Measurements from ENCODE around the gene CUEDC1. TPM values are rescaled to one million over a fixed set of nuclear protein-coding genes. Genes with fewer than 3 reads are reported as not detected.

Gene CUEDC1
- total and polyA plus RNA-seq, 2 of the 4 experiments (the other 2 are of a cell fraction), result 4.1 to 21.2 TPM

DNA sequence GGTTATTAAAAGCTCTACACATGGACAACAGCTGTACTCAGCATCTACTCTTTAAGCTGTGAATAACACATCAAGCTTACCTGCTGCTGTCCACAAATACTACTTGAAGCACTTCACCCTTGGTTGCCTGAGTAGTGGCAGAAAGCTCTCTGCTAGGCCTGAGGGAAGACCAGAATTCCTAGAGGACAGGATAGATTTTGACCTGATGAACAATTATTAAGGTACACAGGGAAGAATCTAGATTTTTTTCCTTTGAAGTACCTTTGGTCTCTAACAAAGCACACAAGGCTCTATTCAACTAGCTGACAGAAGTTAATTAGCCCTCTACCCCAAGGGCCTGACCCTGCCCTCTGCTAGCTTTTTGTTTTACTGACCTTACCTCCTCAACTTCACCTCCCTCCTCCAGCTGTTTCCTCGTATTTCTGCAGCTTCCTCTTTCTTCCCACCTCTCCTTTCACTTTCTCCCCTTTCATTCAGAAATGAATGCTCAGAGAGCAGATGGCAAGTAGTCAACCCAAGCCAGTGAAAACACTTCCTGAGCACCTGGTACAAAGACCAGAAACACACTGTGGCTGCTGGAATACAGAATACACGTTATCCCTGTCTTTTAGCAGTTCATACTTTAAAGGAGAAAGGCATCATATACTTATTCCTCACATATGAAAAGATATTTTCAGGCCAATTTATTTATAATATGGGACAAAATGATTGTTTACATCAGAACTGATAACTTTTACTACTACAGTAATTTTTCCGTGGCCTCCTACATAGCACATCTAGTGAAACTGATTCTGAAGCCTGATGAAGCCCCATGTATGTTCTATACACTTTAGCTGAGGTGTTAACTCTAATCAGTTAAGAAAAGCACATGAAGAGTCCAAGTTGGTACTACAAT is 38.5 kb upstream of the CUEDC1 start:
- no peak overlapping the region for H2BK20ac ChIP-seq (ENCODE audit: low read depth, low read length)
- H3K27me3 ChIP-seq (ENCODE audit: control insufficient read depth, insufficient read depth, low read length), result no peaks in the 10 kb centered on the region
- H3K4ac ChIP-seq (ENCODE audit: low read depth, low read length), result no peak overlapping the region
- no peak overlapping the region for H2BK120ac ChIP-seq (ENCODE audit: low read depth, low read length)
- H2AK9ac ChIP-seq (replicated peaks; ENCODE audit: low read depth, low read length, poor library complexity), result no peak overlapping the region
- H4K8ac ChIP-seq (ENCODE audit: low read depth in 2 of 2, low read length in 2 of 2), result peak overlapping the region in 1 of 2 experiments; percentile 5; a peak in 1 of 4 replicates
- no peak overlapping the region for H2BK15ac ChIP-seq (ENCODE audit: low read depth, low read length)
- H3K23ac ChIP-seq (ENCODE audit: low read depth, low read length), result no peak overlapping the region
- no peak for ATAC-seq (ENCODE audit: low read depth)
- H4K5ac ChIP-seq (ENCODE audit: low read depth, low read length), result 0 out of 2 replicates have a peak overlapping the region, but pooled peaks have one; percentile 50
- H3K18ac ChIP-seq (ENCODE audit: low read depth, low read length), result no peak overlapping the region; the same call in 1 of the 2 replicates
- H4K20me1 ChIP-seq (ENCODE audit: insufficient read depth, low read length), result no peaks in the 10 kb centered on the region
- H2AFZ ChIP-seq (replicated peaks; ENCODE audit: low read length, poor library complexity), result no peak overlapping the region
- H2AK5ac ChIP-seq (ENCODE audit: low read depth, low read length), result no peak overlapping the region
- DNase-seq, result no peak
- no peak overlapping the region for H3K56ac ChIP-seq (ENCODE audit: extremely low read depth, insufficient read depth, low read length)
- H3K4me3 ChIP-seq (ENCODE audit: insufficient read depth, low read depth, low read length), result no peak overlapping the region
- BruUV-seq (replicated peaks), result no TSS peak
- H3K9ac ChIP-seq (ENCODE audit: low read depth, low read length), result no peak overlapping the region; the same call in 1 of the 2 replicates
- H3K14ac ChIP-seq (replicated peaks; ENCODE audit: low read depth, low read length), result no peak overlapping the region
- CTCF ChIA-PET, result interaction anchor here (1.1 to 1.8 kb wide), 2 partner anchors 45 to 135 kb away, joined by 3 to 11 read pairs; no protein-coding TSS in a partner anchor
- no peaks in the 10 kb centered on the region for H3K9me3 ChIP-seq (ENCODE audit: control insufficient read depth, insufficient read depth, low read length)
- dilution Hi-C loops (cut with HindIII; ENCODE audit: low sequenced_read_pairs, unreplicated experiment), result loop anchor here (25.0 kb wide), 1 partner anchor 131 kb away; the partner anchor contains the start of gene MRPS23
- H3K4me1 ChIP-seq (ENCODE audit: control insufficient read depth, insufficient read depth, low read length), result peaks cover 6% of the 10 kb centered on the region
- peaks cover 6% of the 10 kb centered on the region for H3K36me3 ChIP-seq (ENCODE audit: control insufficient read depth, insufficient read depth, low read length)
- POLR2A ChIA-PET (ENCODE audit: unreplicated experiment), result interaction anchor here (0.8 kb wide), 1 partner anchor 113 kb away, joined by 3 read pairs; no protein-coding TSS in a partner anchor
- no peaks in the 10 kb centered on the region; the same call in 1 of the 2 replicates for H3K9me1 ChIP-seq (ENCODE audit: insufficient read depth, low read length)
- peaks cover 10 to 36% of the 10 kb centered on the region in 2 experiments; a peak in 3 of 4 replicates for H3K79me1 ChIP-seq (ENCODE audit: low read depth in 1 of 2, low read length in 2 of 2)
- no peak overlapping the region for H2BK5ac ChIP-seq (ENCODE audit: low read depth, low read length, poor library complexity, severe bottlenecking)
- TF ChIP-seq, protein P1, sequence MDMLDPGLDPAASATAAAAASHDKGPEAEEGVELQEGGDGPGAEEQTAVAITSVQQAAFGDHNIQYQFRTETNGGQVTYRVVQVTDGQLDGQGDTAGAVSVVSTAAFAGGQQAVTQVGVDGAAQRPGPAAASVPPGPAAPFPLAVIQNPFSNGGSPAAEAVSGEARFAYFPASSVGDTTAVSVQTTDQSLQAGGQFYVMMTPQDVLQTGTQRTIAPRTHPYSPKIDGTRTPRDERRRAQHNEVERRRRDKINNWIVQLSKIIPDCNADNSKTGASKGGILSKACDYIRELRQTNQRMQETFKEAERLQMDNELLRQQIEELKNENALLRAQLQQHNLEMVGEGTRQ (IDR thresholded peaks at IDR 0.05; ENCODE audit: low read depth, low read length), result no peak
- TF ChIP-seq, protein P2, sequence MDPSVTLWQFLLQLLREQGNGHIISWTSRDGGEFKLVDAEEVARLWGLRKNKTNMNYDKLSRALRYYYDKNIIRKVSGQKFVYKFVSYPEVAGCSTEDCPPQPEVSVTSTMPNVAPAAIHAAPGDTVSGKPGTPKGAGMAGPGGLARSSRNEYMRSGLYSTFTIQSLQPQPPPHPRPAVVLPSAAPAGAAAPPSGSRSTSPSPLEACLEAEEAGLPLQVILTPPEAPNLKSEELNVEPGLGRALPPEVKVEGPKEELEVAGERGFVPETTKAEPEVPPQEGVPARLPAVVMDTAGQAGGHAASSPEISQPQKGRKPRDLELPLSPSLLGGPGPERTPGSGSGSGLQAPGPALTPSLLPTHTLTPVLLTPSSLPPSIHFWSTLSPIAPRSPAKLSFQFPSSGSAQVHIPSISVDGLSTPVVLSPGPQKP (IDR thresholded peaks at IDR 0.05; ENCODE audit: borderline replicate concordance, low read depth, low read length), result no peak
- TF ChIP-seq SMC3 (IDR thresholded peaks at IDR 0.05; ENCODE audit: low read depth, low read length) (no peak), MAZ (IDR thresholded peaks at IDR 0.05; ENCODE audit: borderline replicate concordance, low read depth, low read length) (no peak), MXI1 (IDR thresholded peaks at IDR 0.05; ENCODE audit: borderline replicate concordance, low read depth, low read length) (no peak)
- no peak overlapping the region for H3K4me2 ChIP-seq (ENCODE audit: low read depth, low read length)
- H4K91ac ChIP-seq (ENCODE audit: insufficient read depth, low read depth, low read length), result no peak overlapping the region
- no peak overlapping the region for H3K27ac ChIP-seq (ENCODE audit: insufficient read depth, low read length)
- in situ Hi-C loops (cut with MboI; ENCODE audit: low sequenced_read_pairs), result no loop called here
- intact Hi-C loops (cut with micrococcal nuclease), result loop anchor here (2.0 kb wide), 2 partner anchors 101 to 863 kb away; no protein-coding TSS in a partner anchor
- WGBS, 2 experiments (ENCODE audit: extremely low coverage in 2 of 2, insufficient read length in 1 of 2), result no CpG with 5 or more reads among the region's 3 CpGs

All from IMR-90 (cell line).